ENCODE data around the gene FAF1. TPM values are rescaled to one million over a fixed set of nuclear protein-coding genes. Genes with fewer than 3 reads are reported as not detected.
"Not testable (repeated sequence)": the region's sequence is repeated elsewhere in the genome, so short reads cannot be mapped to it uniquely, and the experiment has no call there.

FAF1 gene
- total RNA-seq, 2 experiments from 2014 or later: 42.3 to 114 TPM

- Histone ChIP-seq H3K4me2 (ENCODE audit: low read length) (no peak overlapping the region), H3K4me3 (ENCODE audit: low read depth, low read length, poor library complexity, severe bottlenecking) (no peak overlapping the region), H3K9me3 (ENCODE audit: low read length) (no peaks in the 10 kb centered on the region), H3K4me1 (ENCODE audit: insufficient read depth, low read length, poor library complexity, severe bottlenecking) (no peaks in the 10 kb centered on the region), H3K36me3 (ENCODE audit: insufficient read depth, low read length) (peaks cover 42% of the 10 kb centered on the region), H4K20me1 (ENCODE audit: insufficient read depth, low read length) (no peaks in the 10 kb centered on the region), H3K9me2 (ENCODE audit: insufficient read depth, low read length) (no peaks in the 10 kb centered on the region), H3K79me2 (ENCODE audit: insufficient read depth, low read depth, low read length) (no peaks in the 10 kb centered on the region), H2AFZ (ENCODE audit: low read length) (no peak overlapping the region), H3K27ac (ENCODE audit: low read depth, low read length, poor library complexity, severe bottlenecking) (no peak overlapping the region)
- TF ChIP-seq EZH2phosphoT487 (IDR thresholded peaks at IDR 0.05; ENCODE audit: borderline replicate concordance, low read depth, low read length) (no peak), CTCF (conservative IDR thresholded peaks at IDR 0.05; ENCODE audit: low read length) (no peak)
- CTCF ChIA-PET (ENCODE audit: unreplicated experiment): no interaction called here
- intact Hi-C loops (cut with micrococcal nuclease; ENCODE audit: unreplicated experiment): no loop called here
- POLR2A ChIA-PET: no interaction called here
- BruUV-seq (replicated peaks): no TSS peak
- DNase-seq (ENCODE audit: low spot score): no peak
Measured at GRCh38 chr1:50531027-50531426, 429.0 kb downstream of the FAF1 start.

- Histone ChIP-seq H4K20me1 (ENCODE audit: insufficient read depth, low read length) (no peaks in the 10 kb centered on the region), H2AFZ (ENCODE audit: low read length) (no peak overlapping the region), H3K79me2 (ENCODE audit: insufficient read depth, low read depth, low read length) (no peaks in the 10 kb centered on the region), H3K9me3 (ENCODE audit: low read length) (no peaks in the 10 kb centered on the region), H3K4me3 (ENCODE audit: low read depth, low read length, poor library complexity, severe bottlenecking) (no peak overlapping the region), H3K4me1 (ENCODE audit: insufficient read depth, low read length, poor library complexity, severe bottlenecking) (no peaks in the 10 kb centered on the region), H3K36me3 (ENCODE audit: insufficient read depth, low read length) (peaks cover 52% of the 10 kb centered on the region), H3K4me2 (ENCODE audit: low read length) (no peak overlapping the region), H3K9me2 (ENCODE audit: insufficient read depth, low read length) (no peaks in the 10 kb centered on the region), H3K27ac (ENCODE audit: low read depth, low read length, poor library complexity, severe bottlenecking) (no peak overlapping the region)
- POLR2A ChIA-PET: interaction anchor here (0.6 kb wide), 1 partner anchor 175 kb away, joined by 3 read pairs; no protein-coding TSS in a partner anchor
- intact Hi-C loops (cut with micrococcal nuclease; ENCODE audit: unreplicated experiment): no loop called here
- no TSS peak for BruUV-seq (replicated peaks)
- CTCF ChIA-PET (ENCODE audit: unreplicated experiment): no interaction called here
- TF ChIP-seq EZH2phosphoT487 (IDR thresholded peaks at IDR 0.05; ENCODE audit: borderline replicate concordance, low read depth, low read length) (no peak), CTCF (conservative IDR thresholded peaks at IDR 0.05; ENCODE audit: low read length) (no peak)
- no peak for DNase-seq (ENCODE audit: low spot score)
Measured at GRCh38 chr1:50529510-50529909, 430.6 kb downstream of the FAF1 start.

GRCh38 chr1:50527987-50528320, 432.1 kb downstream of the FAF1 start:
- H4K20me1 ChIP-seq (ENCODE audit: insufficient read depth, low read length); H3K4me2 ChIP-seq (ENCODE audit: low read length); H3K27ac ChIP-seq (ENCODE audit: low read depth, low read length, poor library complexity, severe bottlenecking); H3K9me2 ChIP-seq (ENCODE audit: insufficient read depth, low read length); H3K79me2 ChIP-seq (ENCODE audit: insufficient read depth, low read depth, low read length); BruUV-seq (replicated peaks); DNase-seq (ENCODE audit: low spot score); H3K4me1 ChIP-seq (ENCODE audit: insufficient read depth, low read length, poor library complexity, severe bottlenecking); H3K9me3 ChIP-seq (ENCODE audit: low read length); H2AFZ ChIP-seq (ENCODE audit: low read length); CTCF ChIA-PET (ENCODE audit: unreplicated experiment); intact Hi-C loops (cut with micrococcal nuclease; ENCODE audit: unreplicated experiment); H3K4me3 ChIP-seq (ENCODE audit: low read depth, low read length, poor library complexity, severe bottlenecking): not testable (repeated sequence)
- peaks cover 50% of the 10 kb centered on the region for H3K36me3 ChIP-seq (ENCODE audit: insufficient read depth, low read length)
- POLR2A ChIA-PET: interaction anchor here (0.6 kb wide), 2 partner anchors 21 to 42 kb away, joined by 3 to 8 read pairs; no protein-coding TSS in a partner anchor

Data from OCI-LY7 (cell line).